DMS153 treated with DMSO at 0.1 percent for 48 hours (cell line): ENCODE data around the gene DDX6.

Source experiments
- DNase-seq: peaks from one replicate; lab custom pipeline; 2025; ENCODE audit not compliant: unreplicated experiment; lab: John Stamatoyannopoulos, UW

The DDX6 gene

DNA sequence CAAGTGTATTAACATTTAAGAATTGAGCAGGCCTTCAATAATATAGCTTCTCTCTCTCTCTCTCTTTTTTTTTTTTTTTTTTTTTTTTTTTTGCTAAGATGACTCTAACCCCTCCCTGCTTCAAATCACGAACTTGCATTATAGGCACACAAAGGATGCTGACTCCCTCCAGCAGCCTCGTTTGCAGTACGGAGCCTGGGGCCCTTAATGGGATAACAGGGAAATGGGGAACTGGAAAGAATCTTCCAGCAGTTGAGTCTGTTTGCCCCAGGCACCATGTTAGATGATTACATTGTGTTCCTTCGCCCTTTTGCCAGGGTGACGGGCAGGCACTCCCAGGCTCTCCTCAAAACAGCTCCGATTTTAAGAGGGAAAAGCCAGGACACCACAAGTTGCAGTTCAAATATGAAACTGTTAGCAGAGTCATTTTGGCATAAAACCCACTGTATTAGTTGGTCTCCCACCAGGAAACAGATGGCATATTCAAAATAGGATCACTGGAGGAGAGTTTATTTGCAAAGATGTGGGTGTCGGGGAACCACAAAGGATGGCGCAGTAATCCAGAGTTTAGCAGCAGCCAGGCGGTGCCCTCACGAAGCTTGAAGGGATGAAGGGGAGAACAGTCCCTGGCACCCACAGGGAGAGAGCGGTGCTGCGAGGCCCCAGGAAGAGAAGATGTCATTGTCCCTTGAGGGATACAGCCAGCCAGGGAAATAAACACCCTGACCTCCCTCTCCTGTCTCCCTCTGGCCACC is 85.0 kb downstream of the DDX6 start:
- no peak for DNase-seq

GRCh38 chr11:118705111-118705741 is 85.7 kb downstream of the DDX6 start:
- no peak for DNase-seq

- DNase-seq = no peak
Observed at GRCh38 chr11:118703563-118704106, 87.3 kb downstream of the DDX6 start.

DNA sequence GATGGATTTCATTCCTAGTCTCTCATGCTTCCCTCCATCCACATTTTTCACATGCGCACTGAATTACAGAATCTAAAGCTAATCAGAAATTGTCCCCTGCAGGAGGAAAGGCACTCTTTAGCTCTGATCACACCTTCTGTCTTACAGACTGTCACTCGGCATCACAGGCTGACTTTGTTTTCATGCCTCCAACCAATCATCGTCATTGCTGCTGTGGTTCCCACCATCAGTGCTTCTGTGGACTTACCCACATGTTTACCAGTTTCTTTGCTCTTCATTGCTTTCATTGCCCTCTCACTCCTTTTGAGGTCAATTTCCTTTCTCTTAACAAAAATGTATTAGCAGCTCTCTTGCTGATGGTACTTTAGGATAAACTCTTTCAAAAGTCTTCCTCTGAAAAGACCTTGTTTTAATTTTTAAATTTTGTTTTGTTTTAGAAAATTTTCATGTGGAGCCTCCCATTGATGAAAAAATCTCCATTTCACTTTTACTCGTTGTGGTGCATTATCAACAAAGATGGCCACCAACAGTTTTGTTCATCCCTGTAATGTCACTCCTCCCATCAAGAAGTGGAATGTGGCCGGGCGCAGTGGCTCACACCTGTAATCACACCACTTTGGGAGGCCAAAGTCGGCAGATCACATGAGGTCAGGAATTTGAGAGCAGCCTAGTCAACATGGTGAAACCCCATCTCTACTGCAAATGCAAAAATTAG is 91.3 kb downstream of the DDX6 start:
- no peak for DNase-seq
